ENCODE results near the gene TIMP1.

The TIMP1 gene

GRCh38 chrX:47581731-47582647, at the start of gene TIMP1:
TIMP1 (plus strand) TSS chrX:47582436; CDS start chrX:47583416, 980 bp downstream.
- peak; percentile 85 for DNase-seq

- no peak for DNase-seq
Measured at GRCh38 chrX:47539860-47540259, 42.4 kb upstream of the TIMP1 start.

GRCh38 chrX:47540754-47541538, 41.3 kb upstream of the TIMP1 start:
- no peak for DNase-seq

- DNase-seq = no peak
Measured at GRCh38 chrX:47543496-47543895, 38.7 kb upstream of the TIMP1 start.

GRCh38 chrX:47556045-47556623, 26.1 kb upstream of the TIMP1 start:
- DNase-seq = peak; percentile 91

GRCh38 chrX:47558436-47558835, 23.8 kb upstream of the TIMP1 start:
- DNase-seq = no peak

- DNase-seq = no peak
Measured at GRCh38 chrX:47560179-47560933, 21.9 kb upstream of the TIMP1 start.

GRCh38 chrX:47560934-47561658, 21.1 kb upstream of the TIMP1 start, which contains the start of gene ARAF:
ARAF (plus strand) TSS chrX:47561205; CDS start chrX:47562968, 1,763 bp downstream.
- DNase-seq = peak; percentile 99

- DNase-seq = no peak
Measured at GRCh38 chrX:47561659-47562151, 20.5 kb upstream of the TIMP1 start.

- peak; percentile 42 for DNase-seq
Measured at GRCh38 chrX:47562615-47563243, 19.5 kb upstream of the TIMP1 start.

GRCh38 chrX:47563801-47564315, 18.4 kb upstream of the TIMP1 start:
- no peak for DNase-seq

GRCh38 chrX:47564438-47565085, 17.7 kb upstream of the TIMP1 start:
- no peak for DNase-seq

- no peak for DNase-seq
Measured at GRCh38 chrX:47566841-47567240, 15.4 kb upstream of the TIMP1 start.

GRCh38 chrX:47568656-47569295, 13.5 kb upstream of the TIMP1 start:
- DNase-seq = peak; percentile 54

- DNase-seq = no peak
Measured at GRCh38 chrX:47570794-47571193, 11.4 kb upstream of the TIMP1 start.

GRCh38 chrX:47571215-47571614, 11.0 kb upstream of the TIMP1 start:
- no peak for DNase-seq

GRCh38 chrX:47571896-47572295, 10.3 kb upstream of the TIMP1 start:
- DNase-seq = no peak

GRCh38 chrX:47572773-47573340, 9.4 kb upstream of the TIMP1 start:
- DNase-seq = no peak

- no peak for DNase-seq
Measured at GRCh38 chrX:47573341-47574075, 8.7 kb upstream of the TIMP1 start.
